ENCODE measurements around the gene DNAH5. TPM values are rescaled to one million over a fixed set of nuclear protein-coding genes. Genes with fewer than 3 reads are reported as not detected.

DNAH5 gene
- total and polyA plus RNA-seq, 2 experiments from 2014 or later = 0.56 to 0.97 TPM

- DNase-seq (ENCODE audit: low spot score) (no peak), ATAC-seq (no peak)
- H3K27ac ChIP-seq (ENCODE audit: low read depth) = no peak overlapping the region
- no peak overlapping the region for H3K4me3 ChIP-seq
- Mint-ChIP-seq H3K9me3 (no peaks in the 10 kb centered on the region), H3K4me3 (no peak overlapping the region), H3K36me3 (ENCODE audit: low read depth) (no peaks in the 10 kb centered on the region), H3K27ac (no peak overlapping the region; the same call in 1 of the 2 replicates), H3K27me3 (ENCODE audit: insufficient read depth, low read depth, poor library complexity) (peaks cover 8% of the 10 kb centered on the region), H3K4me1 (peaks cover 11% of the 10 kb centered on the region)
- H2AFZ ChIP-seq = no peak overlapping the region
- H3K4me2 ChIP-seq = no peak overlapping the region
- H3K79me2 ChIP-seq (replicated peaks; ENCODE audit: insufficient read depth) = no peaks in the 10 kb centered on the region
- no peak for TF ChIP-seq EZH2phosphoT487 (IDR thresholded peaks at IDR 0.05; ENCODE audit: unreplicated experiment)
- no peak for TF ChIP-seq NANOG (IDR thresholded peaks at IDR 0.05; ENCODE audit: borderline replicate concordance)
- no peak for TF ChIP-seq CTCF (conservative IDR thresholded peaks at IDR 0.05; ENCODE audit: low read depth in 2 of 2)
- TF ChIP-seq POLR2AphosphoS5 (IDR thresholded peaks at IDR 0.05; ENCODE audit: low read depth) = no peak
- no peak for TF ChIP-seq REST (IDR thresholded peaks at IDR 0.05; ENCODE audit: unreplicated experiment)
- no peak for TF ChIP-seq STAT1 (IDR thresholded peaks at IDR 0.05; ENCODE audit: unreplicated experiment)
- no peak for TF ChIP-seq JUNB (IDR thresholded peaks at IDR 0.05; ENCODE audit: unreplicated experiment)
- TF ChIP-seq ZNF331 (CRISPR knock-in tag; IDR thresholded peaks at IDR 0.05; ENCODE audit: low read depth) = no peak
- TF ChIP-seq EZH2 (IDR thresholded peaks at IDR 0.05; ENCODE audit: low read depth, unreplicated experiment) = no peak
- no peak for TF ChIP-seq ZNF114 (CRISPR knock-in tag; IDR thresholded peaks at IDR 0.05)
- H3K36me3 ChIP-seq (ENCODE audit: insufficient read depth) = no peaks in the 10 kb centered on the region
- H3K4me1 ChIP-seq (ENCODE audit: insufficient read depth) = no peaks in the 10 kb centered on the region
- H4K20me1 ChIP-seq (replicated peaks; ENCODE audit: insufficient read depth) = no peaks in the 10 kb centered on the region
- H3F3A ChIP-seq (replicated peaks; ENCODE audit: low read depth) = no peaks in the 10 kb centered on the region
- H3K9me2 ChIP-seq (ENCODE audit: insufficient read depth) = peaks cover 9% of the 10 kb centered on the region
- no peaks in the 10 kb centered on the region for H3K27me3 ChIP-seq (ENCODE audit: insufficient read depth)
Observed at GRCh38 chr5:13921578-13921977, 22.9 kb downstream of the DNAH5 start.

- Mint-ChIP-seq H3K4me3 (no peak overlapping the region), H3K36me3 (ENCODE audit: low read depth) (no peaks in the 10 kb centered on the region), H3K27ac (no peak overlapping the region), H3K9me3 (no peaks in the 10 kb centered on the region), H3K4me1 (peaks cover 11% of the 10 kb centered on the region), H3K27me3 (ENCODE audit: insufficient read depth, low read depth, poor library complexity) (peaks cover 6% of the 10 kb centered on the region)
- Histone ChIP-seq H3K4me3 (no peak overlapping the region), H3K9me2 (ENCODE audit: insufficient read depth) (peaks cover 3% of the 10 kb centered on the region), H3F3A (replicated peaks; ENCODE audit: low read depth) (no peaks in the 10 kb centered on the region), H3K4me1 (ENCODE audit: insufficient read depth) (no peaks in the 10 kb centered on the region), H3K4me2 (no peak overlapping the region), H3K27ac (ENCODE audit: low read depth) (no peak overlapping the region), H3K27me3 (ENCODE audit: insufficient read depth) (no peaks in the 10 kb centered on the region), H3K79me2 (replicated peaks; ENCODE audit: insufficient read depth) (no peaks in the 10 kb centered on the region), H3K36me3 (ENCODE audit: insufficient read depth) (no peaks in the 10 kb centered on the region), H2AFZ (no peak overlapping the region), H4K20me1 (replicated peaks; ENCODE audit: insufficient read depth) (no peaks in the 10 kb centered on the region)
- ATAC-seq (no peak), DNase-seq (ENCODE audit: low spot score) (no peak)
- TF ChIP-seq CTCF (conservative IDR thresholded peaks at IDR 0.05; ENCODE audit: low read depth in 2 of 2) (no peak), REST (IDR thresholded peaks at IDR 0.05; ENCODE audit: unreplicated experiment) (no peak), ETS1 (IDR thresholded peaks at IDR 0.05) (no peak), JUNB (IDR thresholded peaks at IDR 0.05; ENCODE audit: unreplicated experiment) (no peak), EZH2phosphoT487 (IDR thresholded peaks at IDR 0.05; ENCODE audit: unreplicated experiment) (no peak), ZNF331 (CRISPR knock-in tag; IDR thresholded peaks at IDR 0.05; ENCODE audit: low read depth) (no peak), STAT1 (IDR thresholded peaks at IDR 0.05; ENCODE audit: unreplicated experiment) (no peak)
Observed at GRCh38 chr5:13919786-13920185, 24.7 kb downstream of the DNAH5 start.

All from GM23338 (cell line).